HCT116 (cell line): ENCODE measurements around the gene MGP. TPM values are rescaled to one million over a fixed set of nuclear protein-coding genes. Genes with fewer than 3 reads are reported as not detected.

ENCODE experiments used
- CBX3 ChIP-seq: IDR thresholded peaks from 2 replicates; pipeline ENCODE4 v1.6.1; 2012; ENCODE audit warnings: low read depth
- ELF1 ChIP-seq: IDR thresholded peaks from 2 replicates; pipeline ENCODE4 v1.6.1; 2012; ENCODE audit warnings: low read depth, borderline replicate concordance
- EZH2 ChIP-seq: fragments of 200-600 bp; sonication (generic); IDR thresholded peaks from 2 replicates; pipeline ENCODE4 v1.6.1; 2017; ENCODE audit warnings: antibody characterized with exemption, mixed run types
- JUND ChIP-seq: IDR thresholded peaks from 2 replicates; pipeline ENCODE4 v1.6.1; 2012
- POLR2A ChIP-seq: IDR thresholded peaks from 2 replicates; pipeline ENCODE4 v1.7.0; 2011; ENCODE audit warnings: borderline replicate concordance; ENCODE audit not compliant: insufficient read depth, insufficient read length; ENCODE audit errors: extremely low read depth
- RAD21 ChIP-seq: IDR thresholded peaks from 2 replicates; pipeline ENCODE4 v1.6.1; 2012; ENCODE audit warnings: low read depth, mild to moderate bottlenecking
- ZFX ChIP-seq: fragments of 450-650 bp; IDR thresholded peaks from 2 replicates; pipeline ENCODE4 v1.6.1; 2017
- total RNA-seq: library from RNA; stranded (reverse); gene quantifications from one replicate; pipeline ENCODE4 v1.2.1, GENCODE V29; 2021; ENCODE audit not compliant: unreplicated experiment

The MGP gene
- total RNA-seq, 1 experiment from 2014 or later = 1.3 TPM

DNA sequence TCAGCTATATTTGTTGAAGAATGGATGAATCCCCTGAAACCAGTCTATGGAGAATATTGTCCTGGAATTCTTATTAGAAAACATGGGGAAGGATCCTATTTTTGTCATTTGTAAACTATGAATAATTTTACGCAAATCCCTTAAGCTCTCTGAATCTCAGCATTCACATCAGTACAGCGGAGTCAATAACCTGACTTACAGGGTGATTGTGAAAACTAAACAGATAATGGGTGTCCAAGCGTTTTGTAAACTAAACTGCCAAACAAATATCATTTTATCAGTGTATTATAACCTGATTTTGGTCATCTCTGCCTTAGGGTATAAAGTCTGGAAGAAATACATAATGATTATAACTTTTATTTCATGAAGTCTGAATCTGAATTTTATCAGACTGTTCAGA, 52.3 kb downstream of the MGP start (continued):
- TF ChIP-seq ELF1 (no peak), POLR2A (no peak), RAD21 (no peak), JUND (no peak), ZFX (no peak), EZH2 (no peak), CBX3 (no peak)

Other genes starting within 250 kb of the MGP start
- gene GUCY2C, start 189.3 kb downstream of the MGP start, total RNA-seq = not detected
- 67.4 TPM for gene WBP11, start 82.4 kb downstream of the MGP start, total RNA-seq
- gene C12orf60, start 82.2 kb downstream of the MGP start, total RNA-seq = 3.5 TPM
- not detected for gene SMCO3, start 71.7 kb downstream of the MGP start, total RNA-seq
- gene ART4, start 42.3 kb downstream of the MGP start, total RNA-seq = not detected
- gene ERP27, start 52.7 kb upstream of the MGP start, total RNA-seq = 0.39 TPM
- gene ARHGDIB, start 75.7 kb upstream of the MGP start, total RNA-seq = 4.3 TPM
- gene PDE6H, start 87.2 kb upstream of the MGP start, total RNA-seq = not detected